Cortex of kidney (tissue), 1 donor: ENCODE measurements around the gene APPBP2.

Experiments
- DNase-seq: peaks from one replicate; lab custom pipeline; 2025; lab: John Stamatoyannopoulos, UW

Gene APPBP2

GRCh38 chr17:60393840-60394723, 132.0 kb downstream of the APPBP2 start:
- DNase-seq = no peak
